WTC11 (cell line): ENCODE results near the gene ERC2.

Experiments
- ATF3 ChIP-seq: sonication (generic); formaldehyde crosslinking; conservative IDR thresholded peaks from 2 replicates; pipeline ENCODE4 v1.8.1; 2022; ENCODE audit warnings: mild to moderate bottlenecking, missing genetic modification reagents
- JAZF1 ChIP-seq: fragments of 250-450 bp; sonication (Bioruptor Pico); IDR thresholded peaks from 2 replicates; pipeline ENCODE4 v1.9.0; 2021; ENCODE audit warnings: moderate library complexity, mild to moderate bottlenecking, inconsistent platforms

GRCh38 chr3:55482496-55483195 is 985.6 kb downstream of the ERC2 start:
- TF ChIP-seq JAZF1 (CRISPR knock-in tag) (no peak), ATF3 (CRISPR knock-in tag) (no peak)
